BJ (cell line): ENCODE data around the gene NECAB3. TPM values are rescaled to one million over a fixed set of nuclear protein-coding genes. Genes with fewer than 3 reads are reported as not detected.
A peak's percentile ranks its signal among the peaks of the same experiment; 100 is the strongest.

ENCODE experiments used
- CTCF ChIA-PET: fragments of 350-600 bp; formaldehyde crosslinking; extraction: SDS; loops from one replicate; lab custom pipeline; 2021; ENCODE audit warnings: antibody characterized with exemption, inconsistent platforms; lab: Yijun Ruan, JAX
- POLR2A ChIA-PET: fragments of 300-600 bp; sonication (Branson Sonifier 250); formaldehyde crosslinking; extraction: SDS; loops from one replicate; lab custom pipeline; 2021; ENCODE audit warnings: antibody characterized with exemption; lab: Charles Lee
- DNase-seq: peaks from one replicate; pipeline ENCODE4 v3.0.0-alpha.2; 2011; ENCODE audit warnings: low read depth
- H3K27me3 ChIP-seq: 2 replicates; pipeline ENCODE4 v1.6.0; 2011; ENCODE audit warnings: low read length; ENCODE audit not compliant: control insufficient read depth, insufficient read depth
- H3K36me3 ChIP-seq: 2 replicates; pipeline ENCODE4 v1.5.1; 2011; ENCODE audit warnings: low read length; ENCODE audit not compliant: control insufficient read depth, insufficient read depth
- H3K4me3 ChIP-seq: 2 replicates; pipeline ENCODE4 v1.5.1; 2011; ENCODE audit warnings: low read depth, mild to moderate bottlenecking, control low read depth, low read length
- CTCF ChIP-seq: IDR thresholded peaks from 2 replicates; pipeline ENCODE4 v1.5.1; 2011; ENCODE audit warnings: low read depth, mild to moderate bottlenecking, control low read depth, inconsistent platforms, low read length, moderate library complexity; ENCODE audit not compliant: insufficient read depth
- polyA plus RNA-seq: library from polyadenylated mRNA; depleted of rRNA; stranded (reverse); fragments of >200 nt; gene quantifications from 2 replicates; pipeline ENCODE4 v1.2.3, GENCODE V29; 2011

The NECAB3 gene
- polyA plus RNA-seq, 1 experiment = 20.2 TPM

GRCh38 chr20:33676121-33676520 is 1.9 kb upstream of the NECAB3 start:
- ChIA-PET CTCF (interaction anchor here (1.7 to 2.2 kb wide), 2 partner anchors 9 kb away, joined by 4 to 9 read pairs; partner anchors contain the start of gene ACTL10), POLR2A (no interaction called here)
- no peak for DNase-seq

GRCh38 chr20:33675136-33675959 is 1.1 kb upstream of the NECAB3 start:
- peaks cover 1% of the 10 kb centered on the region; the same call in 1 of the 2 replicates for H3K36me3 ChIP-seq
- TF ChIP-seq CTCF = no peak
- H3K4me3 ChIP-seq = peak overlapping the region; percentile 69
- no peaks in the 10 kb centered on the region for H3K27me3 ChIP-seq
- DNase-seq = no peak
- ChIA-PET CTCF (interaction anchor here (0.6 to 2.2 kb wide), 4 partner anchors 9 to 151 kb away, joined by 3 to 9 read pairs (median 4); partner anchors contain the start of gene ACTL10), POLR2A (interaction anchor here (0.6 kb wide), 1 partner anchor 10 kb away, joined by 4 read pairs; no protein-coding TSS in a partner anchor)

More at GRCh38 chr20:33676121-33676520, 1.9 kb upstream of the NECAB3 start:
- TF ChIP-seq CTCF = no peak
- no peaks in the 10 kb centered on the region; the same call in 1 of the 2 replicates for H3K36me3 ChIP-seq
- H3K4me3 ChIP-seq = no peak overlapping the region
- H3K27me3 ChIP-seq = no peaks in the 10 kb centered on the region

GRCh38 chr20:33673410-33674293 is 576 bp downstream of the NECAB3 start:
- DNase-seq = no peak

GRCh38 chr20:33673114-33673409 is 1.2 kb downstream of the NECAB3 start:
- ChIA-PET CTCF (no interaction called here), POLR2A (no interaction called here)
- Histone ChIP-seq H3K36me3 (peaks cover 6% of the 10 kb centered on the region), H3K27me3 (no peaks in the 10 kb centered on the region), H3K4me3 (peak overlapping the region; percentile 69)
- no peak for DNase-seq
- TF ChIP-seq CTCF = no peak

More at GRCh38 chr20:33673410-33674293, 576 bp downstream of the NECAB3 start:
- TF ChIP-seq CTCF = no peak
- ChIA-PET POLR2A (no interaction called here), CTCF (no interaction called here)
- no peaks in the 10 kb centered on the region for H3K27me3 ChIP-seq
- H3K4me3 ChIP-seq = peak overlapping the region; percentile 69
- peaks cover 6% of the 10 kb centered on the region for H3K36me3 ChIP-seq
